Posterior cingulate gyrus (tissue), 11 donors: ENCODE measurements around the gene NPC1L1.
"Not testable (repeated sequence)": the region's sequence is repeated elsewhere in the genome, so short reads cannot be mapped to it uniquely, and the experiment has no call there.

Experiments used
- DNase-seq, 10 donors: peaks; one replicate each; pipeline versions ENCODE4 v3.0.0 to v3.0.0-alpha.2; 2020 to 2021; ENCODE audit warnings: mixed read lengths in 3 of 10
- intact Hi-C: fragments of 100-400 bp; cut with DNase I; formaldehyde crosslinking; loops from one replicate; pipeline ENCODE4 v1.15.1; 2023

NPC1L1 gene

GRCh38 chr7:44565795-44566559 lies 24.8 kb upstream of the NPC1L1 start:
- no peak for DNase-seq
- intact Hi-C loops: loop anchor here (10.0 kb wide), 2 partner anchors 321 to 351 kb away; no protein-coding TSS in a partner anchor

GRCh38 chr7:44565097-44565794 lies 24.1 kb upstream of the NPC1L1 start:
- peak; percentile 59 to 96 (median 71) for DNase-seq
- intact Hi-C loops: loop anchor here (10.0 kb wide), 2 partner anchors 320 to 350 kb away; no protein-coding TSS in a partner anchor

- no peak for DNase-seq
- intact Hi-C loops: loop anchor here (10.0 kb wide), 2 partner anchors 320 to 350 kb away; no protein-coding TSS in a partner anchor
Measured at GRCh38 chr7:44564606-44565005, 23.5 kb upstream of the NPC1L1 start.

GRCh38 chr7:44563171-44563679 lies 22.1 kb upstream of the NPC1L1 start:
- no peak for DNase-seq
- intact Hi-C loops: loop anchor here (10.0 kb wide), 2 partner anchors 318 to 348 kb away; no protein-coding TSS in a partner anchor

GRCh38 chr7:44562622-44562962 lies 21.5 kb upstream of the NPC1L1 start:
- not testable (repeated sequence) for DNase-seq
- intact Hi-C loops: loop anchor here (10.0 kb wide), 2 partner anchors 318 to 348 kb away; no protein-coding TSS in a partner anchor

GRCh38 chr7:44561962-44562621 lies 21.0 kb upstream of the NPC1L1 start:
- DNase-seq: no peak
- intact Hi-C loops: loop anchor here (10.0 kb wide), 2 partner anchors 317 to 347 kb away; no protein-coding TSS in a partner anchor

- intact Hi-C loops: loop anchor here (10.0 kb wide), 2 partner anchors 317 to 347 kb away; no protein-coding TSS in a partner anchor
Measured at GRCh38 chr7:44561481-44561880, 20.4 kb upstream of the NPC1L1 start.

GRCh38 chr7:44559485-44559884 lies 18.4 kb upstream of the NPC1L1 start:
- intact Hi-C loops: no loop called here
- DNase-seq: no peak

More at GRCh38 chr7:44561481-44561880, 20.4 kb upstream of the NPC1L1 start:
- no peak for DNase-seq

- intact Hi-C loops: no loop called here
- no peak for DNase-seq
Measured at GRCh38 chr7:44557485-44557884, 16.4 kb upstream of the NPC1L1 start.

GRCh38 chr7:44555350-44555749 lies 14.2 kb upstream of the NPC1L1 start:
- intact Hi-C loops: no loop called here
- DNase-seq: no peak

GRCh38 chr7:44552473-44553005 lies 11.4 kb upstream of the NPC1L1 start:
- intact Hi-C loops, DNase-seq: not testable (repeated sequence)

GRCh38 chr7:44549457-44549856 lies 8.3 kb upstream of the NPC1L1 start:
- intact Hi-C loops: no loop called here
- no peak for DNase-seq

GRCh38 chr7:44548893-44549292 lies 7.8 kb upstream of the NPC1L1 start:
- intact Hi-C loops: no loop called here
- no peak for DNase-seq

GRCh38 chr7:44547536-44548231 lies 6.6 kb upstream of the NPC1L1 start:
- DNase-seq: no peak
- intact Hi-C loops: no loop called here

- peak in 1 of 10 donors; percentile 58 for DNase-seq
- intact Hi-C loops: no loop called here
Measured at GRCh38 chr7:44541876-44542610, 913 bp upstream of the NPC1L1 start.

GRCh38 chr7:44540592-44541027 lies 520 bp downstream of the NPC1L1 start:
- DNase-seq: peak in 1 of 10 donors; percentile 30

GRCh38 chr7:44539669-44540506 lies 1.2 kb downstream of the NPC1L1 start:
- peak in 1 of 10 donors; percentile 73 for DNase-seq
- intact Hi-C loops: no loop called here

More at GRCh38 chr7:44540592-44541027, 520 bp downstream of the NPC1L1 start:
- intact Hi-C loops: no loop called here
